Suppressor macrophage treated with lipopolysaccharide for 1 hour (primary cell): ENCODE data around the gene FRS3.

Experiments
- DNase-seq, 3 donors: peaks; one replicate each; pipeline ENCODE4 v3.0.0-alpha.2; 2020 to 2022

The FRS3 gene

GRCh38 chr6:41741625-41742490 lies 37.8 kb downstream of the FRS3 start:
- no peak for DNase-seq

- no peak for DNase-seq
Measured at GRCh38 chr6:41740366-41741162, 39.1 kb downstream of the FRS3 start.

- no peak for DNase-seq
Measured at GRCh38 chr6:41739041-41739440, 40.7 kb downstream of the FRS3 start.

DNA sequence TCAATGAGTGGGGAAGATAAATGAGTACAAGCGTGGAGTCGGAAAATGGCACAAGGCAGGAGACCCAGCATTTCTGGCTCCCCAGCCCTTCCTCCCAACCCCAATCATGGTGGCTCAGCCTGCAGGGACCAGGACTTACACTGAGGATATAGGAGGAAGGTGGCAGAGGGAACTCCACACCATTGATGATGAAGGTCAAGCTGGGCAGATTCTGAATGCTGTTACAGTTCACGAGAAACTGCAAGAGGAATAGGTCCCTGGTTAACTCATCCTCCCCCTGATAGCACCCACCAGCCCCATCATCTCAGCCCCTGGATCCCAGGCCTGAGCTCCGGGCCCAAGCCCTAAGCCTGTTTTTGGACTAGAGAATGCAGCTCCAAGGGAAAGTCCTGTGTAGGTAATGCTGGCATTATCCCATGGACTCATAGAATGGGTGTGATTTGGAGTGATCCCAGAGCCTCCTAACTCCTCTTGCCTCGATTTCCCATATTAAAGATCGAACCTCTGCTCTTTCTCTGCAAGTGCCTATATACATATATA lies 42.0 kb downstream of the FRS3 start:
- DNase-seq = no peak

DNA sequence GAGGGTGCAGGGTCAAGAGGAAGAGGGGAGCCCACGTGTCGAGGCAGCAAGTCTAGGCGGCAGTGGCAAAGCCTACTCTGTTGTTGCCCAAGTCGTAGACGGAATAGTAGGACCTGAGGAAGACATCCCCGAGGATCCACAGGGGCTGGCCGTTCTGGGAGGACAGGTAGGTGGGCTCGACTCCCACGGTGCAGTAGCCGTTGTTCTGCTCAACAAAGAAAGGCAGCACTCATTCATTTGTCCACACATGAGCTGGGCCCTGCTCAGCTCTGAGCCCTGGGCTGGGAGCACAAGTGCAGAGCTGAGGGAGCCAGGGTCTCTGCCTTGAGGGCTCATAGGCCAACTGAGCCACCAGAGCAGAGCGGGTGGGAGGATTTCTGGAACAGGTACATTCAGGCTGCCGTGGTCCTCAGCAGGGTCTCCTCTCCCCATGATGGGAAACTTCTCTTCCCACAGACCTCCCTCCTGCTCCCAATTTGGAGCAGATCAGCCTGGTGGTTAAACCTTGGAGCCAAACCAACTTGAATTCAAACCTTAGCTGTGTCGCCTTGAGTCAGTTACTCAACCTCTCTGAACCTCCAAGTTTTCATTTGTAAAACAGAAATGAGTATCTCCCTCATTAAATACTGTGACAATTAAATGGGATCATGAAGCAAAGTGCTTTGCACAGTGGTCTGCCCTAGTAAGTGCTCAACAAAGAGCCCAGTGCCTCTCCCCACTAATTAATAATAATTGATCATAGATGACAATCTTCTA lies 42.7 kb downstream of the FRS3 start:
- DNase-seq = no peak

- no peak for DNase-seq
Measured at GRCh38 chr6:41736186-41736733, 43.4 kb downstream of the FRS3 start.

GRCh38 chr6:41735427-41736185 lies 44.1 kb downstream of the FRS3 start, which contains the start of gene TFEB:
Gene TFEB, minus strand, starts transcription at chr6:41735608. Its CDS starts 44,395 bp downstream, at chr6:41691213.
- DNase-seq = peak; percentile 95 to 97 (median 97)

DNA sequence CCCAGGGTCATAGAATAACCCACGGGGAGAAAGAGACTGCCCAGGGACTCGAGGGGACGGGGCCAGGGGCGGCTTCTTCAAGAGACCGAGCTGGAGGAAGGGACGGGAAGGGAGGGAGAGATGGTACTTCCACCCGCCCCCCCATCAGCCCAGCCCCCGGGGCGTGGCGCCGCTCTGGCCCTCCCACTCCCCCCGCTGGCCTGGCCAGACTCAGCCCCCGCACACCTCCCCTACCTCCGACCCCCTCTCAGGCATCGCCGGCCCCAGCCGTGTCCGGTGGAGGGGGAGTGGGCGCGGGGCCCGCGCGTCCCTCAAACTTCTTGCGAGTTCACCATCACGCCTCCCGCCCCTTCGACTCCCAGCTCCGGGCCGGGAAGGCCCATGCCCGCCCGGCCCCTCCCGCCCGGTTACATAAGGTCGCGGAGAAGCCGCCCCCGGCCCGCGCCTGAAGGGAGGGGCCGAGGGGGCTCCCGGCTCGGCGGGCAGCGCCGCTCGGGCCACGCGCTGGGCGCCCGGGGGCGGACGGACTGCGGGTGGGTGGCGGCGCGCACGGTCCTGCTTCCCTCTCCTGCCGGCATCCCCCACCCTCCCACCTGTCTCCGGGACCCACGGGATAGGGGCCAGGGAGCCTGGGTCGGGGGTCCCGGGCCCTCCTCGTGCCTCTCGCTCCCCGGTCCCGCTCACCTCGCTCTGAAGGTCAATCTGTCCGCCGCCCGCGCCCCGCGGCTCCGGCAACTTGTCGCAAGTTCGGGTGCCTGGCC lies 44.9 kb downstream of the FRS3 start:
- DNase-seq = peak; percentile 73 to 96 (median 88)

GRCh38 chr6:41733707-41734665 lies 45.7 kb downstream of the FRS3 start:
- peak; percentile 66 to 88 (median 71) for DNase-seq

DNA sequence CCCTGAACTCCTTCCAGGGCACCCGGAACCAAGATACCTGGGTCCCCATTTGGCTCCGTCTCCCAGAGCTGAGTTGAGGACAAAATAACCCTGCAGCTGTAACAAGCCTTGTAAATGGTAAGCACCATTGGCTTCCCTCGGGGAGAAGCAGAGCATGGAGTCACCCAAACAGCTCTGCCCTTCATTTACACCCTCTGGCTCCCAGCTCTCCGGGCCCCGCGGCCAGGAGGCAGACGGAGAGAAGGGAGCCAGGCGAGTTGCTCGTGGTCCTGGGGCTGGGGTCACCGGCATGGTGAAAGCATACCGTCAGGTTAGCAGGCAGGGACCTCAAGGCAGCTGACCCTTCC lies 46.4 kb downstream of the FRS3 start:
- DNase-seq = no peak

GRCh38 chr6:41732591-41733359 lies 46.9 kb downstream of the FRS3 start:
- peak; percentile 53 to 70 (median 57) for DNase-seq

DNA sequence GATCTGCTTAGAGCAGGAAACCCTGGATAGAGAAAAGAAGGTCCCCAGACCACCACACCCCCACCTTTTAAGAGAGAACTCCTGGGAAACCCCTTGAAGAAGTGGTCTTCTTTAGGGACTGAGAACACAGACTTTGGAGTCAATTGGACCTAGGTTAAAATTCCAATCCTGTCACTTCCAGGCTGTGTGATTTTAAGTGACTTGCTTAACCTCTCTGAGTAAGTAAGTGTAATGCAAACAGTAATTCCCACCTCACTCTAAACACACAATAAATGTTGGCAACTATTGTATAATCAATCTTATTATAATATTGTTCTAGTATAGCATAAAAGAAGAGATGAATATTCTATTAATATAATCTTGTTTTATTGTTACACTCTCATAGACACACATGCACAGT lies 47.6 kb downstream of the FRS3 start:
- no peak for DNase-seq

DNA sequence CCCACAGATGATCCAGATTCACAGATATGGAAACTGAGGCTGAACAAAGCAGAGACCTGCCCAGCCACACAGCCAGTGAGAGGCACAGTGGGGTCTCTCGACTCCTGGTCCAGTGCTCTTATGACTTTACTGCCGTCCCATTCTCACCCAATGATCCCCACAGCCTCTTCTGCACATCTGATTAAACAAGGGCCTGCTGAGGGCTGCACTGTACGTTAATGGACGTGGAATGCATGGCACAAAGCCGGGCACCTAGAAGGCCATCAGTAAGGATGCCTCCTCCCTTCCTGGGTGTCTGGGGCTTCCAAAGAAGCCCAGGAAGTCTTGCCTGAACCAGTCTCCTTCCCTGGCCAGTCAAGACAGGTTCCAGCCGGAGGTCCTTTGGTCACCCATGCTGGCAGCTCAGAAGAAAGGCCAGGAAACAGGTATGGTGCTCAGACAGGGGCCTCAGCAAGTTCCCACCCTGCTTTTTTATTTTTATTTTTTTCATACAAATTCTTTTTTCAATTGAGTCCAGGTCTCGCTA lies 48.1 kb downstream of the FRS3 start:
- DNase-seq = no peak

GRCh38 chr6:41730531-41731436 lies 48.9 kb downstream of the FRS3 start:
- DNase-seq = peak in 2 of 3 donors; percentile 51 to 54

GRCh38 chr6:41729624-41730023 lies 50.1 kb downstream of the FRS3 start:
- DNase-seq = no peak

DNA sequence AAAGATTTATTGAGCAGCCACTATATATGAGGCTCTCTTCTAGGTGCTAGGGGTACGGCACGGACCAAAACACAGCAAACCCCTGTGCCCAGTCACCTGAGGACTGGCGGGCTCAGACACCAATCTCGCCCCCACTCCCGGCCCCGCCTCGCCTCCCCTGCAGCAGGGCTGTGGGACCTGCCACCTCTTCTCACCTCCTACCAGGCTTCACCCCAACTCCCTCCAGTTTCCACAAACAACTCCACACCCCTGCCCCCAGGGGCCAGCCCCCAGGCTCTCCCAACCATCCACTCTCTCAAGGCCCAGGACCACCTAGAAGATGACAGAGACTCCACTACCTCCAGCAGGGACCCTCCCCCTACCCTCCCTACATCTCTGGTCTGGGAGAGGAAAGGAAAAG lies 50.7 kb downstream of the FRS3 start:
- DNase-seq = no peak

- DNase-seq = no peak
Measured at GRCh38 chr6:41728073-41728936, 51.4 kb downstream of the FRS3 start.
